GM12878 (cell line): ENCODE results near the gene TRIM50.

Source experiments
- CTCF ChIP-seq, 3 experiments: IDR thresholded peaks in 2 of 3; conservative IDR thresholded peaks in 1 of 3; 2 replicates each; pipeline ENCODE4 v1.5.1; 2011; ENCODE audit warnings: low read depth in 3 of 3, low read length in 3 of 3, mild to moderate bottlenecking in 3 of 3, control low read depth in 2 of 3, moderate library complexity in 2 of 3, inconsistent platforms in 1 of 3, mixed read lengths in 1 of 3; ENCODE audit not compliant: control insufficient read depth in 2 of 3, insufficient read depth in 1 of 3; ENCODE audit errors: extremely low read depth in 1 of 3
- POLR2A ChIP-seq: IDR thresholded peaks from 2 replicates; pipeline ENCODE4 v1.6.1; 2011; ENCODE audit warnings: low read depth, mild to moderate bottlenecking, low read length

- TF ChIP-seq CTCF (IDR thresholded peaks at IDR 0.05 in 2 of 3, conservative IDR thresholded peaks at IDR 0.05 in 1 of 3; ENCODE audit: control insufficient read depth in 2 of 3, extremely low read depth in 1 of 3, insufficient read depth in 1 of 3, low read depth in 3 of 3, low read length in 3 of 3) (no peak), POLR2A (no peak)
Observed at GRCh38 chr7:73373741-73374140, 45.9 kb upstream of the TRIM50 start.
